GM21717 (cell line): Measurements from ENCODE around the gene IL15RA.
"Not testable (repeated sequence)": the region's sequence is repeated elsewhere in the genome, so short reads cannot be mapped to it uniquely, and the experiment has no call there.

Experiments
- ATAC-seq: cut with Tn5 transposase; IDR thresholded peaks from one replicate; pipeline ENCODE4 v1.9.1; 2021; ENCODE audit warnings: mild to moderate bottlenecking, moderate library complexity; ENCODE audit not compliant: unreplicated experiment

Gene IL15RA

DNA sequence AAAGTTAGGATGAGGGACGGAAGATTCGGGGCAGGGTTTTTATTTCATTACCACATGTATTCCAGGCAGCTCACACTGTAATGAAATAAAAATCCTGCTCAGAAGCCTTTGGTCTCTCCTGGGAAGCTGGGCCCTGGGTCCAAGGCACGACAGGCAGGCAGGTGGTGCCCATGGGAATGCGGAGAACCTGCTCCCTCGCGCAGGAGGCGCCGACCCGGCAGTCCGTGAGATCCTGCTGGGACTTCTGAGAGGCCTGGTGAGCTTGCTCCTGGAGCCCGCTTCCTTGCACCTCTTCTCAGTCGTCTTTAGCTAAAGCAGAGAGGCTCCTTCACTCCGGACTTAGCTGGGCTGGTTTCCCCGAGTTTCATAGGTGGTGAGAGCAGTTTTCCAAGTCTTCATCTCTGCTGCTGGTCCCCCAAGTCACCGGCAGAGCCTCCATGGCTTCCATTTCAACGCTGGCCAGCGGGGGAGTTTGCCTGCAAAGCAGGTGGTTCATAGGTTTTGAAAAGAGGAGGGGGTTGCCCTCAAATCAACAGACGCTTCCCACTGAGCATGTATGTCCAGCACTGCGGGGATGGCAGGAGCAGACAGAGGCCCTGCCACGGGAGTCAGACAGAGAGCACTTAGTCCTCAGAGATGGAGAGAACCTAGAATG, 24.5 kb downstream of the IL15RA start:
- ATAC-seq: no peak

DNA sequence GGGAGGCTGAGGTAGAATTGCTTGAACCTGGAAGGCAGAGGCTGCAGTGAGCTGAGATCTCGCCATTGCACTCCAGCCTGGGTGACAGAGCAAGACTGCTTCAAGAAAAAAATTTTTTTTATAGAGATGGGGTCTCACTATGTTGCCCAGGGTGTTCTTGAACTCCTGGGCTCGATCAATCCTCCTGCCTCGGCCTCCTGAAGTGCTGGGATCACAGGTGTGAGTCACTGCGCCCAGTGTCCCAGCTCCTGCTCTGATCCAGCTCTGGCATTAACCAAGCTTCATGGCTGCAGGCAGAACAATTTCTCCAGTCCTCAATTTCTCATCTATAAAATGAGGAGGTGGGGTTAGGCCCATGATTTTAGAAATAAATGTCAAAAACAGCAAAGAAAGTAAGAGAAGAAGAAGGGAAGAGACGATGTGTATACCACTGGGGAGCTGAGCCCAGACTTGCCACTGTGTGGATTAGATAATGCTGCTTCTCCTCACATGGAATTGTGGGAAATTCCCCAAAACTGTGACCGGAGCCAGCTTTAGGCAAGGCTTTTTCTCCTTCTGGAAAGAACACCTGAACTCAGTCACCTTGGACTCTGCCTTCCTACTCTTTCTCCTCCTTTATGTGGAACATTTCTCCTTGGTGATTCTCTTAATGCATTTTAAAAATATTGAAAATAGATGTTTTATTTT, 25.5 kb downstream of the IL15RA start:
- no peak for ATAC-seq

DNA sequence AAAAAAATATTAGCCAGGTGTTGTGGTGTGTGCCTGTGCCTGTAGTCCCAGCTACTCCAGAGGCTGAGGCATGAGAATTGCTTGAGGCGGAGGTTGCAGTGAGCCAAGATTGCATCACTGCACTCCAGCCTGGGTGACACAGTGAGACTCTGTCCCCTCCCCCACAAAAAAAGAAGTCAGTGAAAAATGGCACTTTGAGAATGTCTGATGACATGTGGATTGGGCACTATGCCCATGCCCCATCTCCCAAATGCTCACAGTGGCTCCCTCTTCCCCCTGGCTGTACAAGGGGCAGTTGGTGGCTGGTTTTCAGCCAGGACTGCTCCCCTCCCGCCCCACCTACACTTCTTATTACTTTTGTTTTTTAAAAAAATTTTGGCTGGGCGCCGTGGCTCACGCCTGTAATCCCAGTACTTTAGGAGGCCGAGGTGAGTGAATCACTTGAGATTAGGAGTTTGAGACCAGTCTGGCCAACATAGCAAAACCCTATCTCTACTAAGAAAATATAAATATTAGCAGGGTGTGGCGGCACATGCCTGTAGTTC, 26.1 kb downstream of the IL15RA start:
- ATAC-seq: no peak

DNA sequence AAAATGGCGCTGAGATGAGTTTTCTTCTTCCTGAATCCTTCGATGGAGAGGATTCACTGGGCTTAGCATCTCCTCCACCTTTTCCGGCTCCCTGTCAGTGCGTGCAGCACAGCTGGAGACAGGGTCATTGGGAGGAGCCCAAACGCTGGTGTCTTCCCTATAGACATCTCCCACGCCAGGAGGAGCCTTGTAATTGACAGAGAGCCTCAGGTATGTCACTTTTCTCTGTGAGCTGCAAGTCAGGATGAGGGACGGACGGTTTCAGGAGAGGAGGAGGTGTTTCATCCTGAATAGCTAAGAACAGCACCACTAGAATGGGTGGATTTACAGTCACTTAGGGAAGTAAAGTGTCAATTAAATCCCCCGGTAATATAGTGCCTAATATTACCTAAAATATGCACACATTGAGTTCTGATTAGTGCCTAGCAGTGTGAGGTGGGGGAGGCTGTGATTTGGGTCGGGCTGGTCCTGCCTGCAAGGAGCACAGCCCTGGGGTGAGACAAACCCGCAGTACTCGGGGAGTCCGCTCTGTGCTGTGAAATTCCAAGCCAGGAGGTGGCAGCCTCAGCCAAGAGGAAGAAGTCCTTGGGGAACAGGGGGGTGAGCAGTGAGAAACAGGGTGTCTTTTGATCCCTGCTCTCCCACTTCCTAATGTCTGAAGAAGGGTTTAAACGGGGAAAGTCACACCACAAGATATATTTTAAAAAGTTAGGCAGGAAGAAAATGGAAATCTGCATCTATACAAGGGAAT, 28.2 kb downstream of the IL15RA start:
- ATAC-seq: no peak

DNA sequence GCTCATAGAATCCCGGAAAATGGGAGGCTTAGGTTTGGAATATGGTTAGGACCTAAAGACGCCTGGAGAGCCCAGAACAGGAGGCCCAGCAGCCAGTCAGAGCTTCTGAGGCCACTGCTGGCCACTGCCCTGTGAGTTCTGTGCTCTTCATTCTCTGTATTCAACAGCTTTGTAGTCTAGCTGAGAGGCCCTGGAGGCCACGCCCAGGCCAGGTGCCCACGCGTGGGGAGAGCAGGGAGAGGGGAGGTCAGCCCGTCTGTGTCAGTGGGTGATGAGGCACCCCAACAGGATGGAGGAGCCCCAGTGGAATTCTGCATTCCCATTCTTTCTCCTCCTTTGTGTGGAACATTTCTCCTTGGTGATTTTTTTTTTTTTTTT, 29.1 kb downstream of the IL15RA start:
- no peak for ATAC-seq

DNA sequence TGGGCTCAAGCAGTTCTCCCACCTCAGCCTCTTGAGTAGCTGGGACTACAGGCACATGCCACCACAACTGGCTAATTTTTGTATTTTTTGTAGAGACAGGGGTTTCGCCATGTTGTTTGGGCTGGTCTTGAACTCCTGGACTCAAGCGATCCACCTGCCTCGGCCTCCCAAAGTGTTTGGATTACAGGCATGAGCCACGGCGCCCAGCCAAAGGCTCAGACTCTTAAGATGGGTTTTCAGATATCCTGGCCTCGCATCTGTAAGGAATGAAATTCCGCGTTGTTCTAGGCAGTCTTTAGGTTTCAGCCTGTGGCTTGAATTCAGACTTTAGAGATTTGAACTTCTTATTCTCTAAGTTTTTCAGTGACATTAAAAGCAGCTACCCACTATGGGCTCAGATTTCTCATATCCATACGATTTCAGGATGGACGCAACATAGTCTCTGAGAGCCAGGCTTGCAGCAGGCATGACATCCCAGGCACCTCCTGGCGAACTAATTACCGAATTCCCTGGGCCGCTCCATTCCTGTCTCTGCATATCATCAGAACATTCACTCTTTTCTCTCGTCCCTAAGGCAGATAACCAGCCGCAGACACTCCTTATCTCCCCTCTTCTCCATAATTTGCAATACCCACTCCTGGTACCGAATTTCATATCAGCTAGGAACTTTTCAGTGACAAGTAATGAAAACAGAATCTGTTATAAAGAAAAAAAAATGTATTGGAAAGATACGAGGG, 29.7 kb downstream of the IL15RA start:
- ATAC-seq: no peak

DNA sequence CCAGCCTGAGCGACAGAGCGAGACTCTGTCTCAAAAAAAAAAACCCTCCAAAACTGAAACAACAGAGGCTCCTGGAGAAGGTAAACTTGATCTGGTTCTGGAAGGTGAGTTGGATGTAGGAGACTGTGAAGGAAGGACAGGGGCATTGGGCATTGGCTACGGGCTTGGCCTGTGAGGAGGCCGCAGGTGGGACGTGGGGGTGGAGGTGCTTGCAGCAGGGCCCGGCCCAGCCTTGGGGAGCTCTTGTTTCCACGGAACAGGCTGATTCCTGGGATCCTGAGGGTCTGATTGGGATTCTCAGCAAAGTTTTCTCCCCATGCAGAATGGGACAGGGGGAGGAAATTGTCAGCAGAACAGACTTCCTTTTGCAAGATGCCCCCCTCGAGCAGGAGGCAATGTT, 30.6 kb downstream of the IL15RA start:
- no peak for ATAC-seq

DNA sequence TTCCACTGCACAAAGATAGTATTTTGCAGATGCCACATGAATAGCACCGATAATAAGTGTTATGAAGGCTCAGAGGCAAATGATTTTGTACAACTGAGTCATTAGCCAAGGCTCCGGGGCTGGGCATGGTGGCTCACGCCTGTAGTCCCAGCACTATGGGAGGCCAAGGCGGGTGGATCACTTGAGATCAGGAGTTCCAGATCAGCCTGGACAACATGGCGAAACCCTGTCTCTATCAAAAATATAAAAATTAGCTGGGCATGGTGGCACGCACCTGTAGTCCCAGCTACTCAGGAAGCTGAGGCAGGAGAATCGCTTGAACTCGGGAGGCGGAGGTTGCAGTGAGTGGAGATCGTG, 30.9 kb downstream of the IL15RA start:
- not testable (repeated sequence) for ATAC-seq

DNA sequence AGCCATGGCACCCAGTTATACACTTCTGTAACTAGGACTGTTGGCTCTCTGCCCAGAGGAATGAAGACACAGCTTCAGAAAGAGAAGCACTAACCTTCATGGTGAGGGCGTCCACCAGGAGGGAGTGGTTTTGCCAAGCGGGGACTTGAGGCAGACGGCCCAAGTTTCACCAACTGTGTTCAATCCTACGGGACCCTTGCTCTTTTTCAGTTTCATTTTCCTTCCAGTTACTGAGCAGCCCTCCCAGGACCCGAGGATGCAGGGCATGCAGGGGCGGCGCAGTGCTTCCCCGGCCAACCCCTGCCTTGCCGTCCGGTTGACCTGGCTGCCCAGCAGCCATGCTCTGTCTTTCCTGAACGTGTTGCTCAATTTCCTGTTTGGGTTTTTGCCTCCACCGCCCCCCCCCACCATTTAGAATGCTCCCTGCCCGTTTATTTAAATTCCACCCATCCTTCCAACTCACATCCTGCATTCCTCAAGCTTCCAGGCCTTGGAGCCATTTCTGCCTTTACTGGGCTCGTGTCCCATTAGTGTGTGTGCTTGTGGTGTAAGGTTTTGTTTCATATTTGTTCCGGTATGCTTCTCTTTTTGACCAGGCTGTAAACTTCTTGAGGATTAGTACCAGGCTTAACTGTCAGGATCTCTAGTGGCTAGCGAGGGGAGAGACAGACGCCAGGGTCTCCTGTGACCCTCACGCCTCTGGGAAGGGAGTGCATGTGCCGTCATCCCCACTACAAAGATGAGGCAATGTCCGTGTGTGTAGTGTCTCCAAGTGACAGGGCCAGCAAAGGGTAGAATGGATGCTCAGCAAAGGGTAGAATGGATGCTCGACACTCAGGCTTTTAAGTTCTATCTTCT, 31.6 kb downstream of the IL15RA start:
- ATAC-seq: no peak

DNA sequence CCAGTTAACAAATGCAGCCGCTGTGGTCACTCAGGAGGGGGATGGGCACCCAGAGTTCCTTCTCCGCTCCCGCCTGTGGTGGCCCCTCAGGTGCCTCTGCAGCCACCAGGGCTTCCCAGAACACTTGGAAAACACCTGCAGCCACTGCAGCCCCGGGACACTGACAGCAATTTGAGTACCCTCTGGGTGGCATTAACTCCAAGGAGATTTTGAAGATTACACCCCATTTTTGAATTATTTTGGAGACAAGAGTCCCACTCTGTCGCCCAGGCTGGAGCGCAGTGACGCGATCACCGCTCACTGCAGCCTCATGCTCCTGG, 32.2 kb downstream of the IL15RA start:
- no peak for ATAC-seq

DNA sequence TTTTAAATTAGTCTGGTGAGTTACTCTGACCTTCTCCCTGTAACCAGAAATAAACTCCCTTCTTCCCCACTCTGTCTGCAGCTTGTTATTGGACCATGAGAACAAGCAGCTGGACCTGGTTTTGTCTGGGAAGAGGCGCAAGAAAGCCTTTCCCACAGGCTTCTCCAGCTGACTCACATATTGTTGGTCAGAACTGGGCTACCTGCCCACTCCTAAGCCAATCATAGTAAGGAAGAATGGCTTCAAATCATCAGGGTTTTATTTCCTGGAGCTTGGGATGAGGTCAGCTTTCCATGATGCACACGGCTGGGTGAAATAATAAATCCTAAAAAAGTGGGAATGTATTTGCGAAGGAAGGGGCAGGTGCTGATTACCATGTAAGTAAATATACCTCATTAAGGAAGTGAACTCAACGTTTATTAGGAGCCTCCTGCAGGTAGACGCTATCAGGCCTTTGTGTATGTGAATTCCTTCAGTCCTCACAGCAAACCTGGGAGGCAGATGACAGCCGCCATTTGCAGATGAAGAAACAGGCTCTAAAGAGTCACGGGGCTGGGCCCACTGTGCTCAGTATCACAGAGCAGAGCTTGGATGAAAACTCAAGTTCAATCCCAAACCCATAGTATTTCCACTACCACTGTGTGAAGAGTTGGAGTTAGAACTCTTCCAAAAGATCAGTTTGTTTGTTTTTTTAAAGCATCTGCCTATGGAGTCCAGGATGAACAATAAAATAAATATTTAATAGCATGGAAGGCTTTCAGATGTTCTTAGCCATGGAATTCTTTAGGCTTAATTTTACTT, 32.8 kb downstream of the IL15RA start:
- ATAC-seq: no peak

DNA sequence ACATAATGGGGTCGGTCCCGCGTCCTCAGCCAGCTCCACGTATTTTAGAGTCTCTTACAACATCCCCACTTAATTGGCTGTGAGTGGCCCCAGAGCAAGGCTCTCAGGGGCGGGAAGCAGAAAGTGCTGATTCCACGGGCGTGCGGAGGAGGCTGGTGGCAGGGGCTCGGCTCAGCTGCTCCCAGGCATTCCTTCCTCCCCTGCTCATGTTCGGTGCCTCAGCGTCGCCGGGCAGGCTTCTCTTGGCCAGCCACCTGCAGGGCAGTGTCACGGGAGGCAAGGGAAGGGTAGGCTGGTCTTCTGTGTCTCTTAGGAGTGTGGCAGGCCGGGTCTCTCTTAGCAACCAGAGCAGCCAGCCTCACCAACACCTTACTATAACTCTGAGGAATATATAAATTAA, 33.8 kb downstream of the IL15RA start:
- ATAC-seq: no peak

DNA sequence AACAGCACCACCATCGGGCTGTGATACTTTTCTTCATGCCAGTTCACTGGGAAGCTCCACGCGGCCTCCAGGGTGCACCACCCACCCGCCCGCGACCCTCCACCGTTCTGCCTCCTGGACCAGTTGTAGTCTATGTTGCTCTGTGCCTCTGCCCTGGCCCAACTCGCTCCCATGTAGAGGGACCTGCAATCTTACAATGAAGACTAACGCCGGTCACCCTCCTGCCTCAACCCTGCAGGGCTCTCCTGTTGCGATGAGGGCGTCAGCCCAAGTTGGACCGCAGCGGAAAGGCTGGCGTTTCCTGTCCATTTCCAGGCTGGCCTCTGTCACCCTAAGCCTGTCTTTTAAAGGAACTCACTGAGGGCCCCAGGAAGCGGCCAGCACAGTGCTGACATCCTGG, 34.9 kb downstream of the IL15RA start:
- no peak for ATAC-seq

DNA sequence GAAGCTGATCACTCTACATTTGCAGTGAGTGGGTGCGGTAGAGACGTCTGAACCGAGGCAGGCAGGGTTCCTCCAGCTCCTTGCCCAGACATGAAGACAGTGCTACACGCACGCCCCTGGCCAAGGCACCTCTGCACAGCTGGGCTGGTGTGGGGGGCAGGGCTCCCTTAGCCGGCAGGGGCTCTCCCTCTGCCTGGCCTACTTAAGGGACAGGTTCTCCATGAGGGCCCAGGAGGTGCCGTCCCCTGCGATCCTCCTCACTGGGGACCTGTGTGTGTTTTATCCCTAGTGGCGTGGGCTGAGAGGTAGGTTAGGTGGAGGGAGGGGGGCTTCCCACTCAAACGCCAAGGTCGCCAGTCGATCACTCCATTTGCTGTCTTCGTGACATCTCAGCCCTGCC, 35.3 kb downstream of the IL15RA start:
- ATAC-seq: no peak

DNA sequence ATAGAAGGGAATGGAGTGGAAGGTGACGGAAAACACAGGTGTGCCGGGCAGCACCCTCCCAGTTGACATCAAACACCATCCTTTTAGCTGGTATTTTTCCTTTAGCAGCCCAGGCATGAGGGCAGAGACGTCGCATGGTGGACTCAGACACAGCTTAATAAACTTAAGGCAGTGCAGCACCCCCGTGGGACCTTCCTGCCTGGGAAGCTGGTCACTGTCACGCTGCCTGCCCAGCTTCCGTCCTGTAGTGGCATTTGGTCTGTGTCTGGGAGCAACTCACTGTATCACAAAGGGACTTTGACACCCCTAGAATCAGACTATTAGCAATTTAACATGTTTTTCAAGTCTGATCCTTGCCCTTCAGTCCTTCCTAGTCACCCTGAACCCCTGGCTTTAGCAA, 35.8 kb downstream of the IL15RA start:
- no peak for ATAC-seq

DNA sequence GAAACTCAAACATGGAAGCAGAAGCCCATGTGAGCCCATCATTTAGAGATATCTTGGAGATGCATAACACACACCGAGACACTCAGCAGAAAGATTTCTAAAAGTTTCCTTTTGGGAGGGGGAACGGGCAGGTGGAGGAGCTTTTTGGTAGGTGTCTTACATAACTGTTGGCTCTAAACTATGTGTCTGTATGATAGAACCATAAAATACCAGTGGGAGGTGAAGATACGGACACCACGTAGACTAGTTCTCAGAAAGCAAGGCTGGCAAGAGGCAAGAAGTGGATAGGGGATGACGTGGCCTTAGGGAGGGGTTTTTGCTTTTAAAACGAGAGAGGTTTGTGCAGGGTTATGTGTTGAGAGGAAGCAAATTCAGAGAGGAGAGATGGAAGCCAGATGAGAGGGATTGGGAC, 36.5 kb downstream of the IL15RA start:
- ATAC-seq: no peak

DNA sequence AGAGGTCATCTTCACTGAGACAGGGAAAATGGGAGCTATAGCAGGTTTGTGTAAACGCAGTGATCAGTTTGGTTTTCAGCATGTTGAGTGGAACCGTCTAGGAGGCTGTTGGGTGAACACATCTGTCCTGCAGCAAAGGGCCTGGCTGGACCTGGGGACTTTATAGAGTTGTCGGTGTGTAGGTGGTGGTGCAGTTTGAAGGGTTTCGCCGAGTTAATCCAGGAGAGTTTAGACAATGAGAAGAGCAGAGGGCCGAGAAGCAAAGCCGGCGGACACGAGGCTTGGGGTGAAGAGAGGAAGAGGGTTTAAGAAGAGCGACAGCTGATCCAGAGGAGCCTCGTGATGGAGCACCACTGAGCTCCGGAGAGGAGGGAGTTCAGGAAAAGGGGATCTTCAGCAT, 39.1 kb downstream of the IL15RA start:
- no peak for ATAC-seq

DNA sequence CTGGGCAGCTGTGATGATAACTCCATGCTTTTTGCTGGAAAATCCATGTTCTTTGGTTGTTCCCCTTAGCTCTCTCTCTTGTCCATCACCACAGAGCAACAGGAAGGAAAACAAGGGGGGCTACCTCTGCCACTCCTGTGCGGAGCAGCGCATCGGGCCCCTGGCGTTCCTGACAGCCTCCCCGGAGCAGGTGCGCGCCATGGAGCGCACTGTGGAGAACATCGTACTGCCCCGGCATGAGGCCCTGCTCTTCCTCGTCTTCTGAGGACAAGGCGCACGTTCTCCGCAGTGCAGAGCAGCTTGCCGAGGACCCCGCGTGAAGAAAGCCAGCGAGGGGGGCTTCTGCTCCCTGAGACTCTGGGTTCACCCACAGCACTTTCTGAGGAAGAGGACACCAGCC, 40.3 kb downstream of the IL15RA start:
- no peak for ATAC-seq

DNA sequence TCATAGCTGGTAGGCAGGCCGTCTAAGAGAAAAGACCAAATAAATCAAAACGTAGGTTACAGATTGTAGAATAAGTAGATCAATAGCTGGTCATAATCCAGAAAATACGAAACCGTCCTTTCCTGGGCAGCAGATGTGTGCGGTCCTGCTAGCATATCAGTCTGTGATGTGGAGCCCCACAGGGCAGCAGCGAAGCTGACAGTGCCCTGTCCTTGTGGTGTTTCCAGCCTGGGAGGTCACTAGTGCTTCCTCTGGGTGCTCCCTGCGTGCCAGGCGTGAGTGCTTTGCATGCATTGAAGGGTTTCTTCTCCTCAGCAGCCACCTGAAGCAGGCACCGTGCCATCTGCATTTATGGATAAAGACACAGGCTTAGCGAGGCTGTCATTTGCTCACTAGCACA, 41.7 kb downstream of the IL15RA start:
- no peak for ATAC-seq
